HL-60/S4 (cell line): ENCODE results near the gene SNCAIP.
"Not testable (repeated sequence)": the region's sequence is repeated elsewhere in the genome, so short reads cannot be mapped to it uniquely, and the experiment has no call there.

Experiments
- in situ Hi-C: fragments of 300-500 bp; cut with MboI; formaldehyde crosslinking; loops from 2 replicates; pipeline ENCODE4 v1.14.3; 2022; ENCODE audit warnings: low sequenced_read_pairs

SNCAIP gene

DNA sequence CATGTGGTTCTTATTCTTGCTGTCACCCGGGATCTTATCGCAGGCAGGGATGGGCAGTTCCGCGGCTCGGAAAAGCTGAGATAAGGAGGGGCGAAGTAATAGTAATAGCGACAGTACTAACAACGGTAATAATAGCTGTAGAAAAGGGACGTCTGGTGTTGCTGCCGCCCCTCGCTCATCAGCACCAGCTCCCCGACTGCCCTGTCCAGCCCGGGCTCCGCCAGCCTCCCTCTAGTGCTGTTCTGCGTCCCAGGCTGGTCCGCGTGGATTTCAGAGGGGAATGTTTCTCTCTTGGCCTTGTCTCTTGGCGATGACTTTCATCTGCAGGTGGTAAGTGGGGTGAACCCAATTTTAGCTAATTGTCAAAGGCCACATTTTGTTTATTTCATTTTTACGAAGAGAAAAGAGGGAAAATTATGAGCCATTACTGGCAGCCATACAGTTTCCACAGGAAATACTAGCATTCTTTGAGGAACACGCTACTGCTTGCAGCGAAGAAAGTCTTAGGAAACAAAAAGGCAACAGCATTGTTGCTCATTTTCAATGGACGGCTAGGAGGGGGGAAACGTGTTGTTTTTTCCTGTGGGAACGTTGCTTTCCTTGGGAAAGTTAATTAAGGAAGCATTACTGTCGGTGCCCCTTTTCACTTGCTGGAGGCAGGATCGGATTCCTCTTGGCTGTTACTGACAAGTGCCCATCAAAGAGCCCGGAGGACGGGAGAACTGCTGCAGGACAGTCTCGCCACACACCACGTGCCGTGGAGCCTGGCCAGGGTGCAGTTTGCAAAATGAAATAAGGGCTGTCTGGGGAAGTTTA is 762 bp downstream of the SNCAIP start:
- in situ Hi-C loops = no loop called here

DNA sequence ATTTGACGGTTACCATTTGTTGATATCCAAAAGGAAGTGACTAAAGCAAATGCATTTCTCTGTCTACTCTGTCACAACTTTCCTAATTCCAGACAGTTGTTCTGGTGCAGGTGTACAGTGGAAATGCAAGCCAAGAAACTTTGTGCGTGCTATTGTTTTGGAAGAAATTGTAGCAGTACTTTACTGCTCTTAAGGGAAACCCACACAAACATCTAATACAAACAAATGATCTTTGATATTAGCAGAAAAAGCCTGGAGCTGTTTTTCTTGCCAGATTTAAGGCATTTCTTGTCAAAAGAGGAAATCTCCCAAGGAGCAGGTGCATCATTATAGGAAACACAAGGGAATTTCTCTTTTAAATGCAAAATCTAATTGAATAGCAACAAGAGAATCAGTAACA is 2.0 kb downstream of the SNCAIP start:
- in situ Hi-C loops = no loop called here

DNA sequence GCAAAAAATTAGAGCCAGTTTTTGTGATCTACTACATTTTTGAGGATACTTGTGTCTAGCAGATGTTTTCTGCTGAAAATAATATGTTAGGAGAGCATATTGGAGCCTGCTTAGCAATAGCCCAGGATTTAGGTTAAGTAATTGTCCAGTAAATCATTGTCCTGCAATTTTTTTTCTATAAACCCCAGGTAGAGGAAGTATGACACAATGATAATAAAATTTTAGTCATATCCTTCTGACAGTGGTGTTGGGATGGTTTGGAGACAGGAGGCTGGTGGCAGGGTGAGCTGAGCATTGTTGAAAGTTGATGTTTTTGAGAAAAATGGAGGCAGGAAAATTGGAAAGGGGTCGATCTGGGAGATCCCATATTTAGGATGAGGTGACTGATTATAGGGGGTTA is 3.5 kb downstream of the SNCAIP start:
- in situ Hi-C loops = no loop called here

DNA sequence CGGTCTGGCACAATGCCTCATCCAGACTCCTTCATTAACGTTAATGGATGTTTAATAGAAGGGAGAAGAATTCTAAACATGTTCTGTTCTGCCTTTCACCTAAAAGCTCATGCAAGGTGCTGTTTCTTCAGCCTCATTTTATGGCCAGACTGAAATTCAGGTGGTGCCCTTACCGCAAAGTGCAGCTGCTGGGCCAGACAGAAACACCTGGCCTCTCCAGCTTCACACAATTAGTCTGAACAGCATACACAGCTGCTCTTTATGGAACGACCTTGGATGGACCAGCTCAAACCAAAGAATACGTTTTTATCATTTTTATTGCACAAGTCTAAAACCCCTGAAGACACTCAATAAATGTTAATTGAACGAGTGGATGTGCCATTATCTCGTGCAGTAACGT is 4.6 kb downstream of the SNCAIP start:
- in situ Hi-C loops = no loop called here

DNA sequence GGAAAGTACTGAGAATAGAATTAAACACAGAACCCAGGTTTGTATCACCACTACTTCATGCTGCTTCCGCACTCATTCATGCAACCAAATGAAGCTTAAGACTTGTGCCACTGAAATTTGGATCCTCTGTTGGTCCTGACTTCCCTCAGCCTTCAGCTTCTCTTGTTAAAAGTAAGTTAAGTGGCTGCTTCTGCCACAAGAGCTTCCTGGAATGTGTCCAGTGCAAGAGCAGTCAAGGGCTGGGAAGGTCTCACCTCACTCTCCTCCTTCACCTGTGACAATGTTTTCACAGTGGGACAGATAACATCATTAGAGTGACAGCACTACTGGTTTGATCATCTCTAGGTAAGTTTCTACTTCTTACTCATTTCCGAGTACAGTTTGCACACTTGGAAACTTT is 7.9 kb downstream of the SNCAIP start:
- in situ Hi-C loops = no loop called here

DNA sequence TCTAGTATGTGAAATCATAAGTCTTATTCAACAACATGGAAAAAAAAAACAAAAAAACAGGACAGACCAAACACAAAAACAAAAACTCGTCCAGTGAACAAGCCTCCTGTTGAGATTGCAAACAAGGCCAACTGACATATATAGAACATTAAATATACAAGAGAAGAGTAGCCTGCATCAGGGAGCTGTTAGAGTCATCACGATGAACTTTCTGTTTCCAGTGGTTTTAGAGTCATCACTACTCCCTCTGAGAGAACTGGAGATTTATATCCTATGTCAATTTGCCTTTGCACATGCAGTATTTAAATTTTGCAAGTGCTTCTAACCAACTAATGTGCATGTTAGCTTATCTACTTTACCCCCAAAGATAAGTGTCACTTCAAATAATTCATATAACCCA is 9.9 kb downstream of the SNCAIP start:
- in situ Hi-C loops = no loop called here

DNA sequence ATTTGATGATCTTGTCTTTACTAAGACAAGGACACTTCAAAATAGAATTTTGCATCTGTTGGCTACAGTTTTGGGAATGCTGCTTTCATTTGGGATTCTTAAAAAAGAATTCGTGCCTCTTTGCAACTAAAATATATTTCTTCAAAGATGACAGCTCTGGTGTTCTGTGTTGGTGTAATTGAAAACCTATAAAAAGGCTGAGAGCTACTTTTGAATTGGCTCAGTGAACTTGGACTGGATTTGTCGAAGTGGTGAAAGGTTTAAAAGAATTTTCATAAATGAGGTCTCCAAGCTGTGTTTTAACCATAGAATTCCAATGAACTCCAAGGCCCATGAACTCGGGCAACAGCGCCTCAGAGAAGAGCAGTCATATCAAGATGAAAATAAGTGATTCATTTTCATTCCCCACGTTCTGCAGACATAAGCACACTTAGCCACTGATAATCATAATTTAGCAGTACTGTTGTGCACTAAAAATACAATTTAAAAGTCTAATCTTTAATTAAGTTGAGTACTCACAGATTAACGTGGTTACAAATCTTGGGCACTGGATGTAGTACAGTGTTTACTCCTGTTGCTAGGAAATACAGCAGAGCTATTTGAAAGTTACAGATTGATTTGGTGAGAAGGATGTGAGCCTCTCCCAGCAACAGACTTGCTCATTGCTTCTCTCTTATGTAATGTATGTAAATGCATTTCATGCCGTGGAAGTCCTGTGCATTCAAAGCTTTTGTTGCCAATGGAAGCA is 10.9 kb downstream of the SNCAIP start:
- in situ Hi-C loops = no loop called here

DNA sequence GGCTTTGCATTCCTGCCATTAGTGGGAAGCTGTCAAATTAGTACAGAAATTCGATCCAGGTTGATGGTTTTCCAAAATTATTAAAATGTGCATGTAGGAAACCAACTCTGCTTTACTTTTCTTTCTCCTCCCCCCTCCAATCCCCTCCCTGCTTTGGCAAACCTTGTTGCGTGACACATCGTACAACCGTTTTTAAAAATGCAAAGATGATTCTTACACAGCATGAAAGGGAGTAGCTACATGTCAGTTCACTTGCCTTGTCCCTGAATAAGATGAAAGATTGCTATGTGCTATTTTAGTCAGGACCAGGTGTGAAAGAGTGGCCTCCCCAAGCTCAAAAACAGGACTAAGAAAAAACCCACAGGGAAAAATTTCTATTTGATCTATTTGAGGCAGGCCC is 11.7 kb downstream of the SNCAIP start:
- in situ Hi-C loops = no loop called here

DNA sequence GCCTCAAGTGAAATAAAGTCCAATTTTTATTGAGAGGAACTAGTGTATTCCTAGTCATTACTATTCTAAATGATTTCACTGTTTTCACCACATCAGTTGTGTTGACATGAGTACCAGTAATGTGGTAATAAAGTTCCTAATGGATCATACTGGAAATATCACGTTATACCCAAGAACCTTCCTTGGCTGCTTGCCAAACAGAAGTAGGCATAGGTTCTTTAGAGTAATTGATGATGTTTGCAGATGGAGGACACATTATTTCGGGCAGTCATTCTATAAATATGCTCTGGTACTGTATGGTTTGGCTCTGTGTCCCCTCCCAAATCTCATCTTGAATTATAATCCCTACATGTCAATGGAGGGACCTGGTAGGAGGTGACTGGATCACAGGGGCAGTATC is 15.1 kb downstream of the SNCAIP start:
- in situ Hi-C loops = no loop called here

DNA sequence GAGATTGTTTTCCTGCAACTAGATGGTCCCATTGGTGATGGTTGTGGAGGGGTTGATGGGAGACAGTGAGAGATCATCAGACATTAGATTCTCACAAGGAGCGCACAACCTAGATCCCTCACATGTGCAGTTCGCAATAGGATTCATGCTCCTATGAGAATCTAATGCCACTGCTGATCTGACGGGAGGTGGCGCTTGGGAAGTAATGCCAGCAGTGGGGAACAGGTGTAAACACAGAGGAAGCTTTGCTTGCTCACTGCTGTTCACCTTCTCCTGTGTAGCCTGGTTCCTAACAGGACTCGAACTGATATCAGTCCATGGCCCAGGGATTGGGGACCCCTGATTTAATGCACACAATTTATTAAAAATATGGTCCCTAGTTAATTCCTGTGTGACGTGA is 18.8 kb downstream of the SNCAIP start:
- in situ Hi-C loops = no loop called here

DNA sequence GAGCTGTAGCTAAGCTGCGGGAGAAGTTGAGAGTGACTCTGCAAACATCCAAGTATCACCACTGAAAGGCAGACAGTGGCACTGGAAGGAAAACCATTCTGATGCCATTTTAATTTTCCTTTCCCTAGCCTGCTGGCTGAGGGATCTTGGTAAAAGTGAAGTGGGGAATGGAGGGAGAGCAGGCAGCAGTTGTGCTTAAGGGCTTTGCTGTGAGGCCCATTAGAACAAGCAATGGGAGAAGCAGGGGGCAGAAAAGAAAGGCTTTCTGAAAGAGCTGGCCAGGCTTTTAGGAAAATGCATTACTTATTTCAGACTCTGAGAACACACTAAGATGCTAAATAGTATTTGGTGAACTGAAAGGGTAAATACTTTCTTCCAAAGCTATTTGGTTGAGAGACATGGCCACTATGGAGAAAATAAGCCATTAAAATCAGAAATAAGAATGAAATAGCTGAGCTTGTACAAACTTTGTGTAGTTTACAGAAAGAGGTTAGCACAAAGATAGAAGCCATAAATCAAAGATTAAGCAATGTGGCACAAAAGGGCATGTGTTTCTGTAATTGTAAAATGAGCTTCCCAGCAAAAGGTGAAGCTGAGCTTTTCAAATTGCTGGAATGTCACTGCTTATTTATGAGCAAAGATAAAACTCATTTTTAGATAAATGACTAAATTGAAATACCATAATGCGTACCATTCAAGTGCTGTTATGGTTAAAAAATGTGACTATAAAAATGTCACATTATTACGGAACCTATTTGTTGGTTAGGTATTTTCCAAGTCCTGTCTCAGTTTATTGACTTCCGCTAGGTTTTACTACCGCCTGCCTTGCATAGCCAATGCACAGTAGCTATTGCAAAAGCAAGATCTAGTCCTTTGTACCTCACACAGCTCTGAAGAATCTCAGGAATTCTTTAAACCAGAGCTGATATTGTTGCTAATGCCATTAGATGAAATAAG is 20.8 kb downstream of the SNCAIP start:
- in situ Hi-C loops = no loop called here

DNA sequence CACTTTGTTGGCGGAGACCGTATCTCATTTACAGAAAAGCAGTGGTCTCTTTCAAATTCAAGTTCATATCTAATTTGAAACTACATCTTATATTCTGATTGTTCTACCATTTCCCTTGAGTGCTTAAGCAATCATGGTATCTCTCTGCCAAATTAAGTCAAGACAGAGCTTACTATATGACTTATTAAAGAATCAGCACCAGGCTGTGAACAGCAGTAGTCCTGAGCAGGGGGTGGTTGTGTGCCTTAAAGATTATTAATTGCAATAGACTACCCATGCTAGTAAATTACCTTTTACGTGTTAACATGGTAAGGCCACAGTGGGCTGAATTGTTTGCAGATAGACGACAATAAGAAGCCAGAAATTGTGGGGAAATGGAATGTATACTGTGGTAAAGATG is 21.5 kb downstream of the SNCAIP start:
- in situ Hi-C loops = no loop called here

DNA sequence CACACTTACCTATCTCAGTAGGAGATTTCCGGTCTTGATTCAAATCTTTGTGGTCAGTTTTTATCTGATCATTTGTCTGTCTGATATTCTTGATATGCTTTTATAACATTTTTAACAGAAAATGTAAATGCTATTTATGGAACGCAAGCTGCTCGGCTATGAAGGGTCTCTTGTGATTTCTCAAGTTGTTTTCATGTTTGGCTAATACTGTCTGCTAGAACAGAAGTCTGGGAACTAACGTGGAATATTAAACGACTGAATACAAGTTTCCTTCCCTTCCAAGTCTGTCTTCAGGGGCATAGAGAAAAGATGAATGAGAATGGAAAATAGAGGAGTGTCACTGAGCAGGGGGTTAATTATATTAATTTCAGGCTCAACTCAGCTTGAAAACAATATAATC is 27.6 kb downstream of the SNCAIP start:
- in situ Hi-C loops = no loop called here

DNA sequence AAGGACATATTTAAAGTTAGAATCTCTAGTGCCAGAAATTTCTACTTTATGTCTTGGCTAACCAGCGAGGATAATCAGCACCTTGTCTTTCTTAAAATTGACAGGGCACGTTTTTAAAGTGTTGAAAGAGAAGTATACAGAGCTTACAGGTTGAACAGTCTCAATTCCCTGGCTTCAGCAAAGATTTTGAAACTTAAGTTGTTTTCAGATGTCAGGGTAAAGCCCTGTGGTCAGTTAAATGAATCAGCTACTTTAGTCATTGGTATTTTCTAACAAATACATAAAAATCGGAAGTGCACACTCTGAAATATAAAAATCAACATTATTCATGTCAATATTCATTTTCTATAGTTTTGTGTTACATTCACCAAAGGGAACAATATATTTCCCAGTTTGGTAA is 29.1 kb downstream of the SNCAIP start:
- in situ Hi-C loops = no loop called here

DNA sequence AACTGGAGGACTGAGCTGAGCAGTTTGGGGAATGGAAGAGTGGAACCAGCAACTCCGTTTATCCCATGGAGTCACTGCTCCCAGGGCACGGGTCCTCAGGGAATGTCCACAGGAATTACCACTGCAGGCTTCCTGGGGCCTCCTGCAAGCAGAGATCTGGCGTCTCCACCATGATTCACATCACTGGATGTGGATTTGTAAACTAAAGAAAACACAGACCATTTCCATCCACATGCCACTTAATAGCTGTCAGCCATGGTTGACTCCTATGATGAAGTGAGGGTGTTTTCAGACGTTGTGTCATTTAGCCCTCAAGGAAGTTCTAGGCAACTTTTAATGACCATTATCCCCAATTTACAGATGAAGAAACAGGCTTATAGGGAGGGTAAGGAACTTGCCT is 30.2 kb downstream of the SNCAIP start:
- in situ Hi-C loops = no loop called here

DNA sequence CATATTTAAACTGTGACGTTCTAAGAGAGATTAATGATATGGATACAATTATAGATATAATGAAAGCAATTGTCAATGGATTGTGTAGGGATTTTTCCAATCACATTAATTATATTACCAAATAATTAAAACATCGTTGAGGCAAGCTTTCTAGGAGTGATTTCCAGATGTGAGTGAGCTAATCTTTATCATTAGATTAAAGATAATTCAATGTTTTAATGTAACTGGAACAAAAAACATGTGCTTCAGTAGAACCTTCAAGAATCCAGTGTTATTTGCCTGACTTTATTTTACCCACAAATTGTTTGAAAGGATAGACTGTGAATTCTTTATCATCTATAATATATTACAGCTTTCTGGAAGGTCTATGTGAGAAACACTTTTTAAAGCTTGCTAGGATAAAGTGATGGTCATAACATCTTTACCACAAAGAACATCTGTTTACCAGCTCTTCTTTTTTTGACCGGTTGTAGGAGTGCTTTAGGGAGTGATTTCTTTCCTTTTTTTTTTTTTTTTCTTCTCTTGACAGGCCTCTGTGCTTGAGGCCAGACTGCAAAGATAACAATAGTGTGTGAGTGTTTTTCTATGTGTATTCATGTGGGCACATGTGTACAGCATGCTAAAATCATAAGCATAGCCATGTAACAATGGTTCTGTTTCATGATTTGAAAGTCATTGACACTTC is 35.0 kb downstream of the SNCAIP start:
- in situ Hi-C loops = no loop called here

DNA sequence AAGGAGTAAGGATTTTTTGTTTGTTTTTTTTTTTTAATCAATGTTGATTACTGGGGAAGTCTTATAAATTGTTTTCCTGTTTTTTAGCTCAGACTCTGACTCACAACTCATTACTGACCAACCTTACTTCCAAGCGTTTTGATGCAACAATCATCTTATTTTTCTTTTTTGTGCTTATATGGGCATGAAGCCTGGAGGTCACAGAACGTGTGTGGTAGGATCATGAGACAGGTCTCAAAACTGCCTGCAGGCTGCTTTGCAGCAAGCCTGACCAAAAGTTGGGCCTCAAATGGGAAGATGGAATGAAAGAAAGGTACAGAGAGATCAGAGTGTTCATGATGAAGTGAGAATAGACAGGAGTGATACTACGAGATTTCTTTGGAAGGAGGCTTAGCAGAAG is 38.5 kb downstream of the SNCAIP start:
- in situ Hi-C loops = no loop called here

DNA sequence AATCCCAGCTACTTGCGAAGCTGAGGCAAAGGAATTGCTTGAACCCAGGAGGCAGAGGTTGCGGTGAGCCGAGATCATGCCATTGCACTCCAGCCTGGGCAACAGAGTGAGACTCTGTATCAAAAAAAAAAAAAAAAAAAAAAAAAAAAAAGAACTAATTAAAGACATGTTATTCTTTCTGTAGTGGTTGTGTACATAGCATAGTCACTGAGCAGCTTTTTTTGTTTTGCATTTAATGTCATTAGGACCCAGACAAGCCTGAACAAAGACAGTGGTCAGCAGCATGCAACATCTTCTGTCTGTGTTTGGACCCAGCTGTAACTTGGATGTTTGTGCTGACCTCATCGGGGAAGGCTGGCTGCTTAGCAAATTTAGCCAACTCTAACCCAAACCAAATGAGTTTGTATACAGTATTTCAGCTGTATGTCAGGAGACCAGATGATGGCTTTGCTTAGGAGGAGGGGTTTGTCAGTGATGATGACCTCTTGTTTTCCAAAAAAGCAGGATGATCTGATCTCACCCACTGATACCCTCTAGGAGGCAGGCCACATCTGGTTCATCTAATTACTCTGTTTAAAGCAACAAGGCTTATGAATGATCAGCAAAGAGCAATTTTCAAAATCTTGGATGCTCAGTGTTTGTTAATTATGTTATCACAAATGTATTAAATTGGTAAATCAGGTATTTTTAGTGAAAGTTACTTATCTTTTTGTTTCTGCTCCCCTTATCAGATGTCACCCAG is 39.5 kb downstream of the SNCAIP start:
- in situ Hi-C loops = no loop called here

DNA sequence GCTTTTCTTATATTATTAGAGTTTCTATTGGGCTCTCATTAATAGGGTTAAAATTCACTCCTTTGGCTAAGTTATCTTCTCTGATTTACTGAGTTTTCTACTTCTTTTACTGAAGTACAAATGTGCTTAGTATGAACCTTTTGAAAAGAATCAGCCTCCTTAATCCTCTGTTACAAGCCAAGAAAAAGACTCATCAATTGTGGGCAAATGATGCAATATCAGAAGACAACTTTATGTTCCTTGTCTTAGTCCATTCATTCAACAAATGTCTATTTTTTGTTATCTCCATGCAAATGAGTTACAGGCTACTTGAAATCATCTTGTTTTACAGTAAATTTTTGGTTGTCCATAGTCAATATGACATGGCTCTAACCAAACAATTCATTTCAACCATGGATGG is 40.3 kb downstream of the SNCAIP start:
- in situ Hi-C loops = no loop called here

DNA sequence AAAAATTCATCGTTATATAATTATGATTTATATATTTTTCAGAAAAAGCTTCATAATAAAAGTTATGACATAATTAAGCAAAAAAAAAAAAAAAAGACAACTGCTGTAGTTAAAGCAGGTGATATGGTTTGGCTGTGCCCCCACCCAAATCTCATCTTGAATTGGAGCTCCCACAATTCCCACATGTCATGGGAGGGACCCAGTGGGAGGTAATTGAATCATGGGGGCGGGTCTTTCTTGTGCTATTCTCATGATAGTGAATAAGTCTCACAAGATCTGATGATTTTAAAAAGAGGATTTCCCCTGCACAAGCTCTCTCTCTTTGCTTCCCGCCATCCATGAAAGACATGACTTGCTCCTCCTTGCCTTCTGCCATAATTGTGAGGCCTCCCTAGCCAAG is 41.3 kb downstream of the SNCAIP start:
- in situ Hi-C loops = not testable (repeated sequence)
